ENCODE data around the gene BPTF.

Gene BPTF

GRCh38 chr17:67993153-67993997 is 168.1 kb downstream of the BPTF start:
- DNase-seq (ENCODE audit: low read depth) = peak; percentile 85
- TF ChIP-seq, protein P1, sequence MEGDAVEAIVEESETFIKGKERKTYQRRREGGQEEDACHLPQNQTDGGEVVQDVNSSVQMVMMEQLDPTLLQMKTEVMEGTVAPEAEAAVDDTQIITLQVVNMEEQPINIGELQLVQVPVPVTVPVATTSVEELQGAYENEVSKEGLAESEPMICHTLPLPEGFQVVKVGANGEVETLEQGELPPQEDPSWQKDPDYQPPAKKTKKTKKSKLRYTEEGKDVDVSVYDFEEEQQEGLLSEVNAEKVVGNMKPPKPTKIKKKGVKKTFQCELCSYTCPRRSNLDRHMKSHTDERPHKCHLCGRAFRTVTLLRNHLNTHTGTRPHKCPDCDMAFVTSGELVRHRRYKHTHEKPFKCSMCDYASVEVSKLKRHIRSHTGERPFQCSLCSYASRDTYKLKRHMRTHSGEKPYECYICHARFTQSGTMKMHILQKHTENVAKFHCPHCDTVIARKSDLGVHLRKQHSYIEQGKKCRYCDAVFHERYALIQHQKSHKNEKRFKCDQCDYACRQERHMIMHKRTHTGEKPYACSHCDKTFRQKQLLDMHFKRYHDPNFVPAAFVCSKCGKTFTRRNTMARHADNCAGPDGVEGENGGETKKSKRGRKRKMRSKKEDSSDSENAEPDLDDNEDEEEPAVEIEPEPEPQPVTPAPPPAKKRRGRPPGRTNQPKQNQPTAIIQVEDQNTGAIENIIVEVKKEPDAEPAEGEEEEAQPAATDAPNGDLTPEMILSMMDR (IDR thresholded peaks at IDR 0.05; ENCODE audit: low read length, missing control alignments) = no peak
- H3K4me3 ChIP-seq (replicated peaks; ENCODE audit: low read depth, low read length) = peak overlapping the region; percentile 76

DNA sequence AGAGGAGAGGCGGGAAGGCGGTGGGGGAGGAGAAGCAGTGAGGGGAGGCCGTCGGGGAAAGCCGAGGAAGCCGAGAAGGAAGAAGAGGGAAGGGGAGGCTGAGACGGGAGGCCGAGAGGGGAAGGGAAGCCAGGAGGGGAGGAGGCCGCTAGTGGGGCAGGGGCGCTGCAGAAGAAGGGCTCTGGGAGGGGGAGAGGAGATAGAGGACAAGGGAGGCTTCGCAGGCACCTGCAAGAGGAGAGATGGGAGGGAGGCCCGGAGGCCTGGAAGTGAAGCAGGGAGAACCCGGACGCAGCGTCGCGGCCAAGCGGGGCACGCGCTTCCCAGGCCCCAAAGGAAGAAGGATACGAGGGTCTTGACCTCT is 168.7 kb downstream of the BPTF start:
- TF ChIP-seq, protein P1 (IDR thresholded peaks at IDR 0.05; ENCODE audit: low read length, missing control alignments) = no peak
- DNase-seq (ENCODE audit: low read depth) = peak; percentile 13

GRCh38 chr17:67994817-67995569 is 169.7 kb downstream of the BPTF start:
- peak overlapping the region; percentile 73 for H3K4me3 ChIP-seq (replicated peaks; ENCODE audit: low read depth, low read length)
- DNase-seq (ENCODE audit: low read depth) = peak; percentile 79
- TF ChIP-seq, protein P1 (IDR thresholded peaks at IDR 0.05; ENCODE audit: low read length, missing control alignments) = no peak

More for the DNA sequence above, 168.7 kb downstream of the BPTF start:
- H3K4me3 ChIP-seq (replicated peaks; ENCODE audit: low read depth, low read length) = peak overlapping the region; percentile 73

DNA sequence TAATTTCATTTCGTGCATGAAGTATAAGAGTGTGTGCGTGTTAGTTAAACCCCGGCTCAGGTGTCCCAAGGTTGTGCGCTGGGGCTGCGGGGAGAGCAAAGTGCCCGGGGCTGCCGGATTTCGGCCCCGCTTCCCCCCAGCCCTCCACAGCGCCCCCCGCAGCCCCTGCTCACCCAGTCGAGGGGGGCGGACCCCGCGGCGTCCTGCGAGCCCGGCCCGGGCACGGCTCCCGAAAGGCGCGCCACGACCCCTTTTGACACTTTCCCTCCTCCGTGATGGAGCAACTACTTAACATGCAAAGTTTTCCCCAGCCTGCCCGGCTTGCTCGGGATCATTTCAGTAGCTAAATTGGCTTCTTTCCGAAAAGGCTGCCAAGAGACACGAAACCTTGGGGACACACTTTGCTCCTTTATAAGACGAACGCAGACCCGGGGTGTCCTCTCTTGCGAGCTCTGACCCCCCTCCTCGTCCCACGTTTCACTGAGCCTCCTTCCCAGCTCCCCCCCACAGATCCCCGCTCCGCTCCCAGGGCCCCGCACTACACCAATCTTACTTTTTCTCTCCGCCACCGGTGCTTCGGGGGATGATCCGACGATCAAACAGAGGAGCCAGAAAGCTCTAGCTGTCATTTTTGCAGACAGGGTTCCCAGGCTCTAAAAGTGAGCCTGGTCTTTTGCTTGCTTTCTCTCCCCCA is 170.4 kb downstream of the BPTF start:
- peak overlapping the region; percentile 73 for H3K4me3 ChIP-seq (replicated peaks; ENCODE audit: low read depth, low read length)
- DNase-seq (ENCODE audit: low read depth) = no peak
- TF ChIP-seq, protein P1 (IDR thresholded peaks at IDR 0.05; ENCODE audit: low read length, missing control alignments) = no peak

DNA sequence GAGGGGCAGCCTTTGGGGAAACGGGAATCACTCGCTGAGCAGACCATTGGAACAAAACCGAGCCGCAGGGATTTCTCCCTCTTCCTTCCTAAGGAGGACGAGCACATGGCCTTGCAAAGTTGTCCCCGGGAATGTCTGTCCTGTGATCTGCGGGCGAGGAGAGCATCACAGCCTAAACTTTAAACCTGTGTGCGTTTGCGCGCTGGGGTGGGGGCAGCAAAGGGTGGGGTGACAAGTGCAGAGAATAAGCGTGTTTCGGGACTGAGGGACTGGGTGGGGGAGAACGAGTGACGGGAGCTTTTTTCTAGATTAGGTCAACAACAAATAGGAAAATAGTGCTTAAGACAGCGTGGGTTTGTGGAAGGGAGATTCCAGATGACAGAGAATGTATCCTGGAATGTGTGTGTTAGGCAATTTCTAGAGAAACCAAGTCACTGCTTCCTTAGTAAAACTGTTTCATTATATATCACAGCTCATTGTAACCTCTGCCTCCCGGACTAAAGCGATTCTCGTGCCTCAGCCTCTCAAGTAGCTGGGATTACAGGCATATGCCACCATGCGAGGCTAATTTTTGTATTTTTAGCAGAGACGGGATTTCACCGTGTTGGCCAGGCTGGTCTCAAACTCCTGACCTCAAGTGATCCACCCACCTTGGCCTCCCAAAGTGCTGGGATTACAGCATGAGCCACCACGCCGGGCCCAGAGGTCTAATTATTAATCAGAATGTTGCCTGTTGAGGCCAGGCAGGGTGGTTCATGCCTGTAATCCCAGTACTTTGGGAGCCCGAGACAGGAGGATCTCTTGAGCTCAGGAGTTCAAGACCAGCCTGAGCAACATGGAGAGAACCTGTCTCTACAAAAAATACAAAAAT is 171.2 kb downstream of the BPTF start, which contains the start of gene C17orf58:
Gene C17orf58, minus strand, starts transcription at position 169 of the 871 bp plus-strand sequence. CDS start 271 bp downstream, outside the sequence.
- peak; percentile 76 for DNase-seq (ENCODE audit: low read depth)

DNA sequence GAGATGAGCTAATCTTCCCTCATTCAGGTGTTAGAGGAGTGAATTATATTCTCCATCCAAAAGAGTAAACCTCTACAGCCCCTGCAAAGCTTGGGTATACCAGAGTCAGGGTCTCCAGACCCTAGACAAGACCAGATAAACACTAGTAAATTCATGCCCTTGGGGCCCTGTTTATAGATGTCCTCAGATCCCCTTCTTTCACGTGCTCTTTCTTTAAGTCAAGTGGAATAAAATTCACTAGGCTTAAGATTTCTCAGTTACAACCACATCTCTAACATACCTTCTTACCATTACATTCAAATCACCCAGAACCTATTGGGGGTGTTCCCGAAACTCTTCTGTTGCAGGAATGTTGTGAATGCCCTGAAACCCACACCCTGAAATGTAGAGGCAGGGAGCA is 173.2 kb downstream of the BPTF start:
- TF ChIP-seq, protein P1 (IDR thresholded peaks at IDR 0.05; ENCODE audit: low read length, missing control alignments) = no peak
- DNase-seq (ENCODE audit: low read depth) = no peak
- no peak overlapping the region for H3K4me3 ChIP-seq (replicated peaks; ENCODE audit: low read depth, low read length)

More for the DNA sequence above, 171.2 kb downstream of the BPTF start, which contains the start of gene C17orf58:
- peak within 1 kb of the TSS; percentile 73 for H3K4me3 ChIP-seq (replicated peaks; ENCODE audit: low read depth, low read length)
